Activated CD8-positive, alpha-beta memory T cell treated with anti-CD3 and anti-CD28 coated beads for 36 hours (primary cell): Measurements from ENCODE around the gene ZBTB11. TPM values are rescaled to one million over a fixed set of nuclear protein-coding genes. Genes with fewer than 3 reads are reported as not detected.
"Not testable (repeated sequence)": the region's sequence is repeated elsewhere in the genome, so short reads cannot be mapped to it uniquely, and the experiment has no call there.

Experiments used
- CTCF ChIA-PET: fragments of 350-600 bp; sonication (Branson Sonifier 250); formaldehyde crosslinking; loops from one replicate; lab custom pipeline; 2021; ENCODE audit warnings: antibody characterized with exemption; lab: Charles Lee
- POLR2A ChIA-PET: fragments of 350-600 bp; sonication (Branson Sonifier 250); formaldehyde crosslinking; loops from one replicate; lab custom pipeline; 2021; ENCODE audit warnings: antibody characterized with exemption; lab: Charles Lee
- total RNA-seq, 2 experiments: library from RNA; stranded (reverse); gene quantifications; one replicate each; pipeline ENCODE4 v1.2.3, GENCODE V29; 2021

The ZBTB11 gene
- total RNA-seq, 2 experiments from 2014 or later, result 27.1 to 29.8 TPM

DNA sequence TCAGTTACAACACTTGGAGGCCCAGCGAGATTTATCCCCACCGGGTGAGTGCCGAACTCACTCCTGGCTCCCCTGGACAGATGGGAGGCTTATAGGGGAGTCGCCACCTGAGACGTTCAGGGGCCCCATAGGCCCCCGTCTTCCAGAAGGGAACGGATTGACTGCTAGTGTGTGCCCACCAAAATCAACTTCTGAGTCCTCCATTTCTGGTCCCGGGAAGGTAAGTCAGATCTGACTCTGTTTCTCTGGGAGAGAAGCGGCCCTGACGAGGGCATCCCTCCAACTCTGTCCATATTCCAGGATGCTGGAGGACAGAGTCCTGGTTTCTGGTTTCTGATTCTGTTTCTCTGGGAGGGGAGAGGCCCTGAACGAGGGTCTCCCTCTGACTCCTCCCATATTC, 44.3 kb downstream of the ZBTB11 start:
- ChIA-PET CTCF (no interaction called here), POLR2A (interaction anchor here (0.6 kb wide), 1 partner anchor 41 kb away, joined by 4 read pairs; no protein-coding TSS in a partner anchor)

DNA sequence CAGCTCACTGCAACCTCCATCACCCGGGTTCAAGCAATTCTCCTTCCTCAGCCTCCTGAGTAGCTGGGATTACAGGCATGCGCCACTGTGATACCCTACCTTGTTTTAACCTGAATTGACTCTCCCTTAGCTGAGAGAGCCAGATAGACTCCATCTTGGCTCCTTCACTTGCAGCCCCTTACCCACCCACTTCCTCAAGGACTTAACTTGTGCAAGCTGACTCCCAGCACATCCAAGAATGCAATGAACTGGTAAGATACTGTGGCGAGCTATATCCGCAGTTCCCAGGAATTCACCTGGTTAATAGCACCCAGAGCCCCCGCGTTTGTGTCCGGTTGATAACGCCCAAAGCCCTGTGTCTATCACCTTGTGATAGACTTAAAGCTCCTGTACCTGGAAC, 45.0 kb downstream of the ZBTB11 start:
- CTCF ChIA-PET, POLR2A ChIA-PET: not testable (repeated sequence)

DNA sequence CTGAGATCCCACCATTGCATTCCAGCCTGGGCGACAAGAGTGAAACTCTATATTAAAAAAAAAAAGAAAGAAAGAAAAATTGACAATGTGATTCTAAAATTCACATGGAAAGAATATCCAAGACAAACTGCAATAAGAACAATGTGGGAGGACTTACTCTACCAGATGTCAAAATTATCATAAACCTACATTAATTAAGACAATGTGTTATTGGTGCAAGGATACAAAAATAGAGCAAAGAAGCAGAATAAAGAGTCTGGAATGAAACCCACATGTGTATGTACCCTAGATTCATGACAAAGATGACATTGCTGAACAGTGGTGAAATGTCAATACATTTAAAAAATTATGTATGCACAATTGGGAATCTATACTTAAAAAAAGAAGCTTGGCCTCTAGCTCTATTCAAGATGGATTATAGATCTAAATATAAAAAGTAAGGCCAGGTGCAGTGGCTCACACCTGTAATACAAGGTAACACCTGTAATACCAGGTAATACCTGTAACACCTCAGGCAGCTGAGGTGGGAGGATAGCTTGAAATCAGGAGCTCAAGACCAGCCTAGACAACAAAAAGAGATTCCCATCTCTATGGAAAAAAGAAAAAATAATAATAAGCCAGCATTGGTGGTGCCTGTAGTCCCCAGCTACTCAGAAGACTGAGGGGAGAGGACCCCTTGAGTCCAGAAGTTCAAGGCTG, 45.7 kb downstream of the ZBTB11 start:
- CTCF ChIA-PET, result no interaction called here
- POLR2A ChIA-PET, result no interaction called here

DNA sequence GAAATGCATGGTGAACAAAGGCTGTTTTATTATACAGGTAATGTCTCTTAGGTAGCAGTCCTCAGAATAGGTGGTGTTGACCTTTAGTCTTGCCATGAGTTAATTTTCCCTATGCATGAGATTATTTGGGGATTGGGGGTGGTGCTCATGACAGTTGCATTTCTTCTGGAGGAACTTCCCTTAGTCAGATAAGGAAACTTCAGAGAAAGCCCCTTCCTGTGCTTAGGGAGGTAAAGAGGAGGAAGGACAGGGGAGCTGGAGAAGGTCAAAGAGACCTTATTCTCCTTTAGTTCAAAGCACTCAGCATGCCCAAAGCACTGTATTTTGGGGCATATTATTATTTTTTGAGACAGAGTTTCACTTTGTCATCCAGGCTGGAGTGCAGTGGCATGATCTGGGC, 47.7 kb downstream of the ZBTB11 start:
- CTCF ChIA-PET, result no interaction called here
- POLR2A ChIA-PET, result no interaction called here

DNA sequence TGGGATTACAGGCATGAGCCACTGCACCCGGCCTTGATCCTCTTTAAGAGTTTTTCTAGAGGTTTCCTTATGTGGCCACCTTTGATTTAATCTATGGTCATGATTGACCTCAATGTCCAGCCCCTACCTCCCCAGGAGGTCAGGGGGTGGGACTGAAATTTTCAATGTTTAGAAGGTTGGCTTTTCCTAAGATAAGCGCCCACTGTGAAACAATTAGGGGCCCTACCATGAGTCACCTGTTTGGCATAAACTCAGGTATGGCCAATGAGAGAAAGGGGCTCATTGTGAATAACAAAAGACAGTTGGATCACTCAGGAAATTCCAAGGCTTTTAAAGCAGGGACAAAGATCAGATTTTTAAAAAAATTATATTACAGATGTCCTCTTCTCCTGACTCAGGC, 51.1 kb downstream of the ZBTB11 start:
- POLR2A ChIA-PET, result no interaction called here

DNA sequence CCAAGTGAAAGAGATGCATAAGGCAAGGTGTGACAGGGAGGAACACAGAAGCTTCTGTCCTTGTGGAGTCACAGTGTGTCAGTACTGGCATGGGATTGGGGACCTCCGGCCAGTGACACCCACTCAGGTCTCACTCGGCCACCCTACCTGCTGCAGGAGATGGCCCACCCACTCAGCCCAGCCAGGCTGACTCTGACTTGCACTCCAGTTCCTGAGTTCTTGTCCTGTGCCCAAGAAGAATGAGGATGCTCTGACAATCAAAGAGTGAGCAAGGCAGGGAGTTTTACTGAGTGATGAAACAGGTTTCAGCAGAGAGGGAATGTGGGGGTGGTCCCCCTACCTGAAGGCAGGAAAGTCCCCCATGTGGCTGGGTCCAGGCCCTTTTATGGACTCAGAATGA, 52.1 kb downstream of the ZBTB11 start:
- ChIA-PET CTCF (interaction anchor here (0.7 kb wide), 1 partner anchor 1140 kb away, joined by 3 read pairs; no protein-coding TSS in a partner anchor), POLR2A (no interaction called here)

More for the DNA sequence above, 51.1 kb downstream of the ZBTB11 start:
- CTCF ChIA-PET, result no interaction called here

DNA sequence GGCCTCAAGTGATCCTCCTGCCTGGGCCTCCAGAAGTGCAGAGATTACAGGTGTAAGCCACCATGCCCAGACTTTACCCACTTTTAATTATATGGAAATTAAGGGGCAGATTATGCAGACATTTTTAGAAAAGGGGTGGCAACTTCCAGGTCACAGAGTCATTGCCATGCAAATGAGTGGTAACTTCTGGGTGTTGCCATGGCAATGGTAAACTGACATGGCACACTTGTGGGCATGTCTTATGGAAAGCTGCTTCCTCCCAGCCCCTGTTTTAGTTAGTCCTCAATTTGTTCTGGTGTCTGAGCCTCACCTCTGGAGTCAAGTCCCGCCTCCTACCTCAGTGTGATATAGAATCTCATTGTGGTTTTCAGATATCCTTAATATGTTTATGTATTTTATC, 53.3 kb downstream of the ZBTB11 start:
- ChIA-PET CTCF (no interaction called here), POLR2A (no interaction called here)

DNA sequence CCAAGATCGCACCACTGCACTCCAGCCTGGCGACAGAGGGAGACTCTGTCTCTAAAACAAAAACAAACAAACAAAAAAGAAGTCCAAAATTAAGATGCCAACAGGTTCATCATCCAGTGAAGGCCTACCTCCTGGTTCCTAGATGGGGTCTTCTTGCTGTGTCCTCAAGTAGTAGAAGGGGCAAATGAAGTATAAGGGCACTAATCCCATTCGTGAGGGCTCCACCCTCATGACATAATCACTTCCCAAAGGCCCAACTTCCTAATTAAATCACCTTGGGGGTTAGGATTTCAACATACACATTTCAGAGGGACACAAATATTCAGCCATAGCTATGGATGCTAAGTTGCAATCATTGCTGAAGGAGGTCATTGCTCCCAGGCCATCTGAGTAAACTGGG, 57.2 kb downstream of the ZBTB11 start:
- ChIA-PET CTCF (no interaction called here), POLR2A (no interaction called here)

DNA sequence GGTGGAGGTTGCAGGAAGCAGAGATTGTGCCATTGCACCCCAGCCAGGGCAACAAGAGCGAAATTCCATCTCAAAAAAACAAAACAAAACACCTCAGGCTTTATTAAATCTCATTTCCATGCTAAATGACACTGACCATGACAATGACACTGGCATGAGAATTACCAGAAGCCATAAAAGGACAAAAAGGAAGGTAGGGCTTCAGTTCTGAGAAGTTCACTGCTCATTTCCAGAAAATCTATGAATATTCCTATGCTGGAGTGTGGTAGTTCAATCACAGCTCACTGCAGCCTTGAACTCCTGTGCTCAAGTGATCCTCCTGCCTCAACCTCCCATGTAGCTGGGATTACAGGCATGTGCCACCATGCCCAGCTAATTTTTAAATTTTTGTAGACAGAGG, 58.2 kb downstream of the ZBTB11 start:
- CTCF ChIA-PET, result no interaction called here
- POLR2A ChIA-PET, result no interaction called here

DNA sequence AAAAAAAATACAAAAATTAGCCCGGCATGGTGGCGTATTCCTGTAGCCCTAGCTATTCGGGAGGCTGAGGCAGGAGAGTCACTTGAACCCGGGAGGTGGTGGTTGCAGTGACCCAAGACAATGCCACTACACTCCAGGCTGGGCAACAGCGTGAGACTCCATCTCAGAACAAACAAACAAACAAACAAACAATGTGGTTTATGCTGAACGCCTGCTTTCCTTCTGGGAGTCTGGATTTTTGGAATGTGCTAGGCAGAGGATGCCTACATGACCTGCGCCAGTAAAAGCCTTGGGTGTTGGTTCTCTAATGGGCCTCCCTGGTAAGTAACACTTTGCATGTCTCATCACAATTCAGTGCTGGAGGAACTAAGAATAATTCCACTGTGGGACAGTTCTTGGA, 59.5 kb downstream of the ZBTB11 start:
- CTCF ChIA-PET, result no interaction called here
- POLR2A ChIA-PET, result no interaction called here

DNA sequence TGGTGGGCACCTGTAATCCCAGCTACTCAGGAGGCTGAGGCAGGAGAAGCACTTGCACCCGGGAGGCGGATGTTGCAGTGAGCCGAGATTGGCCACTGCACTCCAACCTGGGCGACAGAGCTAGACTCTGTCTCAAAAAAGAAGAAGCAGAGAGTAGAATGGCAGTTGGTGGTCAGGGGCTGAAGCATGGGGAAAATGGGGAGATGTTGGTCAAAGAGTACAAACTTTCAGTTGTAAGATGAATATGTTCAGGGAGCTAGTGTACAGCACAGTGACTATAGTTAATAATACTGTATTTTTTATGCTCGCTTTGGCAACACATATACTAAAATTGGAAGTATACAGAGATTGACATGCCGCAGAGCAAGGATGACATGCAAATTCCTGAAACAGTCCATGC, 61.4 kb downstream of the ZBTB11 start:
- POLR2A ChIA-PET, result interaction anchor here (0.6 kb wide), 1 partner anchor 61 kb away, joined by 3 read pairs; no protein-coding TSS in a partner anchor
- CTCF ChIA-PET, result no interaction called here

DNA sequence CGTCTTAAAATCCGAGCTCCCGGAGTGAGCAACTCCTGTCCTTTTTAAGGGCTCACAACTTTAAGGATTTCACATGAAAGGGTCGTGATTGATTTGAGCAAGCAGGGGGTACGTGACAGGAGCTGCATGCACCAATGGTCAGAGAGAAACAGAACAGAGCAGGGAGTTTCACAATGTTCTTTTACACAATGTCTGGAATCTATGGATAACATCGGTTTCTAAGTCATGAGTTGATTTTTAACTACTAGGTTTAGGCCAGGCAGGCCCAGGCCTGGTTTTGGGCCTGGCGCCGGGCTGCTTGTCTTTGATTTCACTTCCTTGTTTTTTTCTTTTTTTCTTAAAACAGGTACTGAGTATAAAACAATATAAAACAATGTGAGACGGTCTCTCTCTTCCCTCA, 63.9 kb downstream of the ZBTB11 start:
- POLR2A ChIA-PET, CTCF ChIA-PET: not testable (repeated sequence)

DNA sequence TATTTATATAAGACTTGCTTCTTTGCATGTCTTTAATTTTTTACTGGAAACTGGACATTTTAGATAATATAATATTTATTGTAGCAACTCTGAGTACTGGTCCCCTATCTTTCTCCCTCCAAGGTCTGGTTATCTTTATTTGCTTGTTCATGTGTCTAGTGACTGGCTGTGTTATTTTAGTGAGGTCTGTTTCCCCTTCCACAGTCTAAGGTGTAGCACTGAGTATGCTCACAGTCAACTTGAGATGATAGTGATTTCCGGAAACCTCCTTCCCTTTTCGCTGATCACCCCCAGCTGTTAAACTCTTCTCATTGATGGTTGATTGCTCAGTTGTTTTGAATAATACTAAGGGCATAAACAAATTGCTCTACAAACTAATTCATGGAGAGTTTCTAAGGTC, 65.9 kb downstream of the ZBTB11 start:
- ChIA-PET POLR2A (no interaction called here), CTCF (no interaction called here)

DNA sequence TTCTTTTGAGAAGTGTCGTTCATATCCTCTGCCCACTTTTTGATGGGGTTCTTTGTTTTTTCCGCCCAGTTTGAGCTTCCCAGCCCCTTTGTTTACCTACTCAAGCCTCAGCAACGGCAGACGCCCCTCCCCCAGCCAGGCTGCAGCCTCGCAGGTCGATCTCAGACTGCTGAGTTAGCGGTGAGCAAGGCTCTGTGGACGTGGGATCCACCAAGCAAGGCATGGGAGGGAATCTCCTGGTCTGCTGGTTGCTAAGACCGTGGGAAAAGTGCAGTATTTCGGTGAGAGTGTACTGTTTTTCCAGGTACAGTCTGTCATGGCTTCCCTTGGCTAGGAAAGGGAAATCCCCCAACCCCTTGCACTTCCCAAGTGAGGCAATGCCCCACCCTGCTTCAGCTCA, 71.5 kb downstream of the ZBTB11 start:
- POLR2A ChIA-PET, CTCF ChIA-PET: not testable (repeated sequence)

DNA sequence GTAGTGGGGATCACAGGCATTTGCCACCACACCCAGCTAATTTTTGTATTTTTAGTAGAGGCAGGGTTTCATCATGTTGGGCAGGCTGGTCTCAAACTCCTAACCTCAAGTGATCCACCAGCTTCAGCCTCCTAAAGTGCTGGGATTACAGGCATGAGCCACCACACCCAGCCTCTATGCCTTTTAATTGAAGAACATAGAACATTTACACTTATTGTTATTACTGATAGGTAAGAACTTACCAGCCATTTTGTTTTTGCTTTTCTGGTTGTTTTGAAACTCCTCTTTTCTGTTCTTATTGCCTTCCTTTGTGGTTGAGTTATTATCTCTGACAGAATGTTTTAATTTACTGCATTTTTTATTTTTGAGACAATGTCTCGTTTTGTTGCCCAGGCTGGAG, 73.7 kb downstream of the ZBTB11 start:
- CTCF ChIA-PET, result no interaction called here

DNA sequence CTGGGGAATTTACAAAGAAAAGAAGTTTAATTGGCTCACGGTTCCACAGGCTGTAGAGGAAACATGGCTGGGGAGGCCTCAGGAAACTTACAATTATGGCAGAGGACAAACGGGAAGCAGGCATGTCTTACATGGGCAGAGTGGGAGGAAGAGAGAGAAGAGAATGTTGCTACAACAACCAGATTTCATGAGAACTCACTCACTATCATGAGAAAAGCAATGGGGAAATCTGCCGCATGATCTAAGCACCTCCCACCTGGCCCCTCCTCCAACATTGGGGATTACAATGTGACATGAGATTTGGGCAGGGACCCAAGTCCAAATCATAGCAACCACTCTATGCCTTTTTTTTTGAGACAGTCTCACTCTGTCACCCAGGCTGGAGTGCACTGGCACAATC, 74.2 kb downstream of the ZBTB11 start:
- ChIA-PET CTCF (no interaction called here), POLR2A (no interaction called here)

More for the DNA sequence above, 73.7 kb downstream of the ZBTB11 start:
- POLR2A ChIA-PET, result no interaction called here

Other genes starting within 250 kb of the ZBTB11 start
- 1 to 10 TPM; 8.6 to 9.3 TPM for gene SENP7, start 163.9 kb downstream of the ZBTB11 start, total RNA-seq
- gene TRMT10C, start 115.3 kb downstream of the ZBTB11 start, total RNA-seq, result 10 to 100 TPM; 72.4 to 74.6 TPM
- 100 to 1,000 TPM; 182 to 192 TPM for gene PCNP, start 103.0 kb downstream of the ZBTB11 start, total RNA-seq
- gene RPL24, start 9.6 kb upstream of the ZBTB11 start, total RNA-seq, result 1,000 to 10,000 TPM; 1,627 to 1,629 TPM
- 10 to 100 TPM; 18.5 to 22.3 TPM for gene CEP97, start 47.5 kb upstream of the ZBTB11 start, total RNA-seq
- gene NXPE3, start 102.1 kb upstream of the ZBTB11 start, total RNA-seq, result 10 to 100 TPM; 16.3 to 16.8 TPM
- 10 to 100 TPM; 34.0 to 36.6 TPM for gene NFKBIZ, start 172.4 kb upstream of the ZBTB11 start, total RNA-seq